ENCODE data around the gene BRD3OS.
A peak's percentile ranks its signal among the peaks of the same experiment; 100 is the strongest.

Gene BRD3OS

GRCh38 chr9:134004881-134005280 lies 20.4 kb upstream of the BRD3OS start:
- DNase-seq, result no peak

- DNase-seq, result no peak
Measured at GRCh38 chr9:134005381-134005780, 19.9 kb upstream of the BRD3OS start.

- DNase-seq, result no peak
Measured at GRCh38 chr9:134007150-134007549, 18.1 kb upstream of the BRD3OS start.

- DNase-seq, result no peak
Measured at GRCh38 chr9:134007571-134007970, 17.7 kb upstream of the BRD3OS start.

GRCh38 chr9:134010310-134011173 lies 14.7 kb upstream of the BRD3OS start:
- no peak for DNase-seq

- no peak for DNase-seq
Measured at GRCh38 chr9:134011401-134011800, 13.9 kb upstream of the BRD3OS start.

- no peak for DNase-seq
Measured at GRCh38 chr9:134014946-134015345, 10.3 kb upstream of the BRD3OS start.

GRCh38 chr9:134024214-134024792 lies 978 bp upstream of the BRD3OS start:
- DNase-seq, result no peak

- DNase-seq, result peak; percentile 39
Measured at GRCh38 chr9:134025606-134026541, 593 bp downstream of the BRD3OS start.

GRCh38 chr9:134026581-134026980 lies 1.3 kb downstream of the BRD3OS start:
- DNase-seq, result no peak

GRCh38 chr9:134026981-134027380 lies 1.7 kb downstream of the BRD3OS start:
- DNase-seq, result no peak

GRCh38 chr9:134027561-134027960 lies 2.3 kb downstream of the BRD3OS start:
- no peak for DNase-seq

- no peak for DNase-seq
Measured at GRCh38 chr9:134028076-134028475, 2.8 kb downstream of the BRD3OS start.

GRCh38 chr9:134028575-134029247 lies 3.4 kb downstream of the BRD3OS start:
- DNase-seq, result no peak

- DNase-seq, result no peak
Measured at GRCh38 chr9:134029248-134030226, 4.3 kb downstream of the BRD3OS start.

- no peak for DNase-seq
Measured at GRCh38 chr9:134030821-134031470, 5.7 kb downstream of the BRD3OS start.

- no peak for DNase-seq
Measured at GRCh38 chr9:134031783-134032182, 6.5 kb downstream of the BRD3OS start.

GRCh38 chr9:134032456-134033222 lies 7.4 kb downstream of the BRD3OS start:
- DNase-seq, result no peak

- DNase-seq, result no peak
Measured at GRCh38 chr9:134033516-134034214, 8.4 kb downstream of the BRD3OS start.
